Osteoblast (primary cell): Measurements from ENCODE around the gene NEURL4. TPM values are rescaled to one million over a fixed set of nuclear protein-coding genes. Genes with fewer than 3 reads are reported as not detected.
A peak's percentile ranks its signal among the peaks of the same experiment; 100 is the strongest.

Experiments used
- DNase-seq: peaks from one replicate; pipeline ENCODE4 v3.0.0; 2011; ENCODE audit warnings: low spot score, mixed read lengths; ENCODE audit not compliant: insufficient read length; ENCODE audit errors: missing footprints
- H2AFZ ChIP-seq: 2 replicates; pipeline ENCODE4 v1.6.0; 2011; ENCODE audit warnings: mild to moderate bottlenecking, low read length
- H3K27ac ChIP-seq: 2 replicates; pipeline ENCODE4 v1.5.1; 2011; ENCODE audit warnings: mild to moderate bottlenecking, low read depth, low read length, moderate library complexity
- H3K27me3 ChIP-seq: 2 replicates; pipeline ENCODE4 v1.6.0; 2012; ENCODE audit warnings: mild to moderate bottlenecking, control low read depth, inconsistent platforms, low read length, moderate library complexity; ENCODE audit not compliant: insufficient read depth
- H3K36me3 ChIP-seq: 2 replicates; pipeline ENCODE4 v1.5.1; 2011; ENCODE audit warnings: mild to moderate bottlenecking, low read length, control low read depth, moderate library complexity; ENCODE audit not compliant: insufficient read depth
- H3K4me1 ChIP-seq: 2 replicates; pipeline ENCODE4 v1.5.1; 2011; ENCODE audit warnings: mild to moderate bottlenecking, low read length, control low read depth, moderate library complexity; ENCODE audit not compliant: insufficient read depth
- H3K4me2 ChIP-seq: 2 replicates; pipeline ENCODE4 v1.6.0; 2011; ENCODE audit warnings: mild to moderate bottlenecking, low read length; ENCODE audit not compliant: insufficient read depth
- H3K4me3 ChIP-seq: fragments of 200-600 bp; sonication (generic); 3 replicates; pipeline ENCODE4 v1.5.1; 2012; ENCODE audit warnings: mild to moderate bottlenecking, low read length, inconsistent platforms; ENCODE audit not compliant: insufficient read depth
- H3K79me2 ChIP-seq: 2 replicates; pipeline ENCODE4 v1.6.0; 2012; ENCODE audit warnings: mild to moderate bottlenecking, low read length, control low read depth, inconsistent platforms; ENCODE audit not compliant: insufficient read depth
- H3K9me3 ChIP-seq: 2 replicates; pipeline ENCODE4 v1.5.1; 2011; ENCODE audit warnings: low read depth, low read length, control low read depth
- H4K20me1 ChIP-seq: 2 replicates; pipeline ENCODE4 v1.6.0; 2012; ENCODE audit warnings: mild to moderate bottlenecking, low read length, control low read depth; ENCODE audit not compliant: insufficient read depth
- total RNA-seq: library from RNA; depleted of rRNA; stranded (reverse); fragments of >200 nt; gene quantifications from 2 replicates; pipeline ENCODE4 v1.2.3, GENCODE V29; 2012
- TF ChIP-seq, protein P1 (sequence below): IDR thresholded peaks from 2 replicates; pipeline ENCODE4 v1.5.1; 2011; ENCODE audit warnings: mild to moderate bottlenecking, low read depth, low read length, moderate library complexity; ENCODE audit errors: extremely low read depth

The NEURL4 gene
- total RNA-seq, 1 donor: 18.8 TPM

DNA sequence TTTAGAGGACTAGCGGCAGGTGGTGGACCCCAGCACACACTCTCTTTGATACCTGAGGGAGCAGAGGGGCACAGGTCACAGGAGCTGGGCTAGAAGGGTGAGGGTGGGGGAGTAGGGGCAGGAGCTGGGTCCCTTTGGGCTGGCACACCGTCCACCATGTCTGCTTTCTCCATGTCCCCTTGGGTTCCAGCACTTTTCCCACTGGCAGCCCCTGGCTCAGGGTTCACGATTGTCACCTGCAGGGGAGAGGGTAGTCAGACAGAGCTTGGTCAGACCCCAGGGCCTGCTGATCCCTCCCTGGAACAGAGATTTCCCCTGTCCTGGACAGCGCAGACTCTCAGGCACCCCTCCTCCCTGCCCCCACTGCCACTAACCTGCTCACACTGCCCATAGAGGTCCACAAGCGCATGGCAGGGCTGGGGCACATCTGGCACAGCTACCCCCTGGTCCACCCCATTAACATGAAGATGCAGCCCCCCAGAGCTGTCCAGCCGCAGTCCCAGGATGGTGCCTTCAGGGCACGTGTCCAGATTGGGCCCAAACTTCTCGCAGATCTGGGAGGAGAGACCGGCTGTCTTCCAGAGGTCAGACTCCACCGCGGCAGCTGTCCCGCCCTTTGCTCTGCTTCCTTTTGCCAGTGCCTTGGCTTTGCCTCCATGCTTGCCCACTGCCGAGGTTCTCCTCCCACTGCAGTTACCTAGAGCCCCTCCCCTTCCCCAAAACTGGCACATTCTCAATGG is 10.8 kb downstream of the NEURL4 start:
- Histone ChIP-seq H3K9me3 (no peaks in the 10 kb centered on the region), H4K20me1 (peaks cover 14% of the 10 kb centered on the region)
- TF ChIP-seq, protein P1, sequence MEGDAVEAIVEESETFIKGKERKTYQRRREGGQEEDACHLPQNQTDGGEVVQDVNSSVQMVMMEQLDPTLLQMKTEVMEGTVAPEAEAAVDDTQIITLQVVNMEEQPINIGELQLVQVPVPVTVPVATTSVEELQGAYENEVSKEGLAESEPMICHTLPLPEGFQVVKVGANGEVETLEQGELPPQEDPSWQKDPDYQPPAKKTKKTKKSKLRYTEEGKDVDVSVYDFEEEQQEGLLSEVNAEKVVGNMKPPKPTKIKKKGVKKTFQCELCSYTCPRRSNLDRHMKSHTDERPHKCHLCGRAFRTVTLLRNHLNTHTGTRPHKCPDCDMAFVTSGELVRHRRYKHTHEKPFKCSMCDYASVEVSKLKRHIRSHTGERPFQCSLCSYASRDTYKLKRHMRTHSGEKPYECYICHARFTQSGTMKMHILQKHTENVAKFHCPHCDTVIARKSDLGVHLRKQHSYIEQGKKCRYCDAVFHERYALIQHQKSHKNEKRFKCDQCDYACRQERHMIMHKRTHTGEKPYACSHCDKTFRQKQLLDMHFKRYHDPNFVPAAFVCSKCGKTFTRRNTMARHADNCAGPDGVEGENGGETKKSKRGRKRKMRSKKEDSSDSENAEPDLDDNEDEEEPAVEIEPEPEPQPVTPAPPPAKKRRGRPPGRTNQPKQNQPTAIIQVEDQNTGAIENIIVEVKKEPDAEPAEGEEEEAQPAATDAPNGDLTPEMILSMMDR: no peak

DNA sequence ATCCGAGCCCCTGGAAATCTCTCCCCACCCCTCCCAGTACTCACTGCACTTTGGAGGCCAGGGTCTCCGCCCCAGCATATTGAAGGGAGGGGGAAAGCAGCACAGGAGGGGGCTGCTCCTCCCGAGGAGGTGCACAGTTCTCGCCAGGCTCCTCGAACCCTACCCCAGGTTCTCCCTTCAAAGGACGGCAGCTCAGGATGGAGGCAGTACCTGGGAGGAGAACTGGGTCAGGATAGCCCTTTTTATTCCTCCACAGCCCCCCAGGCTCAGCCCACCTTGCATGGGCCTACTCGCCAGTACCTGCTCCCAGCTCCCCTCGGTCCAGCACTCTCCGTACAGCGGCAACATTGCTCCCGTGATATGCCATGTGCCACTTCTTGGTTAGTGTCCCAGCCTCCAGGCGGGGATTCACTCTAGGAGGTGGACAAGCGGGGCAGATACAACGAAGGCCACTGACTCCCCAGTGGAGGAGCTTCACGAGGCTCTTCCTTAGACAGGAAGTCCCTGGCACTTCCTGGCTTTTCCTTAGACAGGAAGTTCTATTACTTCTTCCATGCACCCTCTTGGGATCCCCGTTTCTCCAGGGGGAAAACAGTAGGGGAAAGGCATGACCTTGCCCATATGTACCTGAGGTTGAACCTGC is 11.9 kb downstream of the NEURL4 start:
- no peak overlapping the region for H3K27ac ChIP-seq
- H2AFZ ChIP-seq: no peak overlapping the region
- H3K27me3 ChIP-seq: no peaks in the 10 kb centered on the region
- H3K79me2 ChIP-seq: peaks cover 25% of the 10 kb centered on the region
- peaks cover 24% of the 10 kb centered on the region for H4K20me1 ChIP-seq
- TF ChIP-seq, protein P1: no peak
- peak; percentile 82 for DNase-seq
- H3K4me2 ChIP-seq: no peak overlapping the region
- H3K4me3 ChIP-seq: no peak overlapping the region
- no peaks in the 10 kb centered on the region for H3K9me3 ChIP-seq
- H3K36me3 ChIP-seq: peaks cover 67% of the 10 kb centered on the region
- H3K4me1 ChIP-seq: peaks cover 28% of the 10 kb centered on the region

More for the DNA sequence above, 10.8 kb downstream of the NEURL4 start:
- H2AFZ ChIP-seq: no peak overlapping the region
- DNase-seq: peak; percentile 76
- peaks cover 15% of the 10 kb centered on the region for H3K79me2 ChIP-seq
- H3K36me3 ChIP-seq: peaks cover 67% of the 10 kb centered on the region
- no peak overlapping the region for H3K27ac ChIP-seq
- H3K4me3 ChIP-seq: no peak overlapping the region
- H3K4me1 ChIP-seq: peaks cover 18% of the 10 kb centered on the region
- H3K4me2 ChIP-seq: no peak overlapping the region
- no peaks in the 10 kb centered on the region for H3K27me3 ChIP-seq

DNA sequence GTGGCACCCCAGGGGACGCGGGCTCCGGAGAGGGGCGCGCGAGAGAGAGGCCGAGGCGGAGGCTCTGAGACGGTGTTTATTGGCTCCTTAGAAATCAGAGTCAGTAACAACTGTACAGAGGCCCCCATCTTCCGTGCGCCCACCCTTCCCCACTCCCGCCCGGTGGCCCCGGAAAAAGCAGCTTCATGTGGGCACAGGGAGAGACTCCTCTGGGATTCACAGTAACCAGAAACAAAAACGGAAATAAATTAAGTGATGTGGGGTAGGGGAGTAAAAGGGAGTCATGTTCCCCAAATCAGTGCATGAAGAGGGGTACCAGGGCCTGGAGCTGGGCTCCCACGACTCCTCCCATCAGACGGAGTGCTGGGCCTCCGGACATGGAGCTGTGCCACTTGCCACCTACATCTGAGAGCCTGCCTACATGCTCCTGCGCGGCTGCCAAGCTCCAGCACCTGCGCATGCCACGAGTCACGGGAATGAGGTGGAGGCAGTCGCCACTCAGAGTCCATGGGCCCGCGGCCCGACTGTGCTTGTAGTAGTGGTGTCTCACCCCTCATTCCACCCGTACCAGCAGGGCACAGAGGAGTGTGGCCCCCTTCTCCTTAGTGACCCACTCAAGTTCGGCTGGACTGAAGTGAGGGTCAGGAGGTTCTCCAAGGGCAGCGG is 13.4 kb downstream of the NEURL4 start:
- no peaks in the 10 kb centered on the region for H3K9me3 ChIP-seq
- H3K36me3 ChIP-seq: peaks cover 64% of the 10 kb centered on the region
- H3K79me2 ChIP-seq: peaks cover 37% of the 10 kb centered on the region
- H3K4me2 ChIP-seq: peak overlapping the region; percentile 97
- H3K27me3 ChIP-seq: no peaks in the 10 kb centered on the region
- H3K4me3 ChIP-seq: peak overlapping the region; percentile 91
- peak overlapping the region; percentile 61 for H2AFZ ChIP-seq
- TF ChIP-seq, protein P1: no peak
- peak; percentile 88 for DNase-seq
- peaks cover 28% of the 10 kb centered on the region for H3K4me1 ChIP-seq
- H3K27ac ChIP-seq: peak overlapping the region; percentile 70
- peaks cover 37% of the 10 kb centered on the region for H4K20me1 ChIP-seq
